GM10248 (cell line): ENCODE results near the gene CLK3.

Experiments
- CTCF ChIA-PET: fragments of 300-600 bp; sonication (Branson Sonifier 250); formaldehyde crosslinking; extraction: SDS; loops from one replicate; lab custom pipeline; 2021; ENCODE audit warnings: antibody characterized with exemption; lab: Yijun Ruan, JAX
- POLR2A ChIA-PET: fragments of 350-650 bp; sonication (Branson Sonifier 250); formaldehyde crosslinking; extraction: SDS; loops from one replicate; lab custom pipeline; 2020; ENCODE audit warnings: antibody characterized with exemption; lab: Yijun Ruan, JAX
- DNase-seq: peaks from one replicate; pipeline ENCODE4 v3.0.0; 2012; ENCODE audit errors: extremely low spot score
- CTCF ChIP-seq: IDR thresholded peaks from 2 replicates; pipeline ENCODE4 v1.5.1; 2012; ENCODE audit warnings: mild to moderate bottlenecking, low read depth; ENCODE audit errors: extremely low read depth, missing control alignments, control extremely low read depth

CLK3 gene

GRCh38 chr15:74642348-74642733, 26.7 kb downstream of the CLK3 start:
- TF ChIP-seq CTCF, result no peak
- POLR2A ChIA-PET, result no interaction called here
- CTCF ChIA-PET, result interaction anchor here (3.5 to 36.2 kb wide), 2 partner anchors 12 to 134 kb away, joined by 40 to 690 read pairs; partner anchors contain the start of gene CSK
- DNase-seq, result no peak

GRCh38 chr15:74642734-74643664, 27.4 kb downstream of the CLK3 start:
- no peak for TF ChIP-seq CTCF
- no peak for DNase-seq
- ChIA-PET POLR2A (no interaction called here), CTCF (interaction anchor here (1.2 to 36.2 kb wide), 3 partner anchors 9 to 133 kb away, joined by 3 to 690 read pairs (median 110); partner anchors contain the start of gene CSK)

DNA sequence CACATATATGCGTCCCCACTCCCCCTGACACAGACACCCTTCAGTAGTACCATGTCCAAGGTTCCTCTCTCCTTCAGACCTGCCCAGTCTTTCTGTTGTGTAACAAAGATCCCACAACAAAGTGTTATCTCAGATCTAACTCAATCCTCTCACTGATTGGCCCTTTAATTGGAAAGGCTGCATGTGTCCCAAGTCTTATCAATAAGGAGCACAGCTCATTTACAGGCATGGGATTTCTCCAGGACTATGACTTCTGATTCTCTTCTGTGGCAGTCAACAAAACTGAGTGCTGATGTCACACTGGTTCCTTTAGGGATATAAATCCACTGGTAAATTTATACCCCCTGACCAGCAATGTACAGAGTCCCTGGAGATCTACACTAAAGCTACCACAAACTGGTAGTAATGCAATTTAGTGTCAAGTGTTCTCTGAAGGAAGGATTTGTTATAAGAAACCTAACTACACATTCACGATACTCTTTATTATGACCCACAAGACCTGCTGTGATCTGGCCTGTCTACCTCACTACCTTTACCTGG, 28.1 kb downstream of the CLK3 start:
- ChIA-PET CTCF (interaction anchor here (1.2 to 36.2 kb wide), 3 partner anchors 10 to 132 kb away, joined by 3 to 690 read pairs (median 110); partner anchors contain the start of gene CSK), POLR2A (no interaction called here)
- no peak for DNase-seq
- no peak for TF ChIP-seq CTCF

GRCh38 chr15:74646480-74646879, 30.8 kb downstream of the CLK3 start:
- no peak for TF ChIP-seq CTCF
- ChIA-PET CTCF (interaction anchor here (1.1 to 9.7 kb wide), 4 partner anchors 11 to 122 kb away, joined by 3 to 110 read pairs (median 8); no protein-coding TSS in a partner anchor), POLR2A (no interaction called here)
- no peak for DNase-seq

- CTCF ChIA-PET, result interaction anchor here (0.8 to 9.7 kb wide), 6 partner anchors 9 to 123 kb away, joined by 3 to 110 read pairs (median 4); no protein-coding TSS in a partner anchor
- POLR2A ChIA-PET, result no interaction called here
Observed at GRCh38 chr15:74648051-74648842, 32.6 kb downstream of the CLK3 start.

More at GRCh38 chr15:74648051-74648842, 32.6 kb downstream of the CLK3 start:
- DNase-seq, result no peak
- TF ChIP-seq CTCF, result no peak
